Breast epithelium (tissue), 4 donors: ENCODE results near the gene CNTNAP2. TPM values are rescaled to one million over a fixed set of nuclear protein-coding genes. Genes with fewer than 3 reads are reported as not detected.

Experiments
- DNase-seq, 2 donors: peaks; one replicate each; pipeline ENCODE4 v3.0.0-alpha.2; 2019; ENCODE audit warnings: low spot score in 2 of 2
- H3K27ac ChIP-seq, 2 donors: fragments of 200-600 bp; sonication (generic) in 1 of 2; one replicate each; pipeline ENCODE4 v1.5.1; 2016 to 2019; ENCODE audit warnings: mild to moderate bottlenecking in 1 of 2
- H3K27me3 ChIP-seq, 2 donors: fragments of 200-600 bp; sonication (generic) in 1 of 2; one replicate each; pipeline versions ENCODE4 v1.5.1 to v1.6.0; 2017 to 2019; ENCODE audit warnings: control low read depth in 1 of 2, mild to moderate bottlenecking in 1 of 2
- H3K36me3 ChIP-seq: fragments of 200-600 bp; one replicate; pipeline ENCODE4 v1.5.1; 2019
- H3K4me1 ChIP-seq, 2 donors: fragments of 200-600 bp; sonication (generic); one replicate each; pipeline ENCODE4 v1.5.1; 2016 to 2019; ENCODE audit warnings: control low read depth in 1 of 2
- H3K4me3 ChIP-seq, 3 donors: fragments of 200-600 bp; sonication (generic); 1 replicate in 2 of 3; 2 replicates in 1 of 3; pipeline ENCODE4 v1.5.1; 2016 to 2019; ENCODE audit warnings: mild to moderate bottlenecking in 3 of 3, moderate library complexity in 2 of 3
- H3K9me3 ChIP-seq, 2 donors: fragments of 200-600 bp; sonication (generic) in 1 of 2; one replicate each; pipeline ENCODE4 v1.5.1; 2016 to 2019; ENCODE audit warnings: control low read depth in 1 of 2
- CTCF ChIP-seq, 3 donors: fragments of 450-650 bp; IDR thresholded peaks; one replicate each; pipeline ENCODE4 v1.5.1; 2016 to 2017; ENCODE audit warnings: antibody characterized with exemption in 3 of 3, mild to moderate bottlenecking in 3 of 3, moderate library complexity in 3 of 3
- POLR2A ChIP-seq: fragments of 450-650 bp; IDR thresholded peaks from one replicate; pipeline ENCODE4 v1.6.1; 2016; ENCODE audit warnings: antibody characterized with exemption, mild to moderate bottlenecking, moderate library complexity
- POLR2AphosphoS5 ChIP-seq, 3 donors: sonication (generic); formaldehyde crosslinking; IDR thresholded peaks; one replicate each; pipeline ENCODE4 v1.6.1; 2017; ENCODE audit warnings: antibody characterized with exemption in 3 of 3
- intact Hi-C: fragments of 100-400 bp; cut with DNase I; formaldehyde crosslinking; loops from one replicate; pipeline ENCODE4 v1.15.1; 2023; ENCODE audit warnings: low total_unique reads
- total RNA-seq, 3 donors: library from RNA; depleted of rRNA; stranded (reverse); fragments of >200 nt; gene quantifications; one replicate each; pipeline ENCODE4 v1.1.0, GENCODE V29; 2016

The CNTNAP2 gene
- total RNA-seq, 3 donors from 2014 or later: 0.29 to 0.66 TPM; not detected in 1

- Histone ChIP-seq H3K36me3 (no peaks in the 10 kb centered on the region), H3K9me3 (no peaks in the 10 kb centered on the region), H3K27ac (no peak overlapping the region), H3K4me3 (no peak overlapping the region), H3K27me3 (no peaks in the 10 kb centered on the region), H3K4me1 (no peaks in the 10 kb centered on the region)
- no peak for DNase-seq
- intact Hi-C loops: no loop called here
- TF ChIP-seq POLR2AphosphoS5 (IDR thresholded peaks at IDR 0.05): no peak
Measured at GRCh38 chr7:147276783-147277370, 1160.3 kb downstream of the CNTNAP2 start.

- intact Hi-C loops: no loop called here
- no peaks in the 10 kb centered on the region for H3K36me3 ChIP-seq
- no peaks in the 10 kb centered on the region for H3K27me3 ChIP-seq
- no peak overlapping the region for H3K27ac ChIP-seq
- no peak for DNase-seq
- H3K4me1 ChIP-seq: no peaks in the 10 kb centered on the region
- H3K9me3 ChIP-seq: no peaks in the 10 kb centered on the region
- no peak overlapping the region for H3K4me3 ChIP-seq
- TF ChIP-seq POLR2A (no peak), CTCF (IDR thresholded peaks at IDR 0.05) (no peak), POLR2AphosphoS5 (IDR thresholded peaks at IDR 0.05) (no peak)
Measured at GRCh38 chr7:147279514-147279913, 1162.9 kb downstream of the CNTNAP2 start.

GRCh38 chr7:147279964-147280374 lies 1163.4 kb downstream of the CNTNAP2 start:
- Histone ChIP-seq H3K27me3 (no peaks in the 10 kb centered on the region), H3K36me3 (no peaks in the 10 kb centered on the region), H3K27ac (no peak overlapping the region), H3K9me3 (no peaks in the 10 kb centered on the region), H3K4me1 (no peaks in the 10 kb centered on the region), H3K4me3 (no peak overlapping the region)
- no peak for DNase-seq
- TF ChIP-seq POLR2AphosphoS5 (IDR thresholded peaks at IDR 0.05): no peak
- no peak for TF ChIP-seq POLR2A
- TF ChIP-seq CTCF (IDR thresholded peaks at IDR 0.05): no peak
- intact Hi-C loops: no loop called here

GRCh38 chr7:147282204-147282603 lies 1165.6 kb downstream of the CNTNAP2 start:
- no peaks in the 10 kb centered on the region for H3K4me1 ChIP-seq
- no peaks in the 10 kb centered on the region for H3K9me3 ChIP-seq
- H3K4me3 ChIP-seq: no peak overlapping the region
- no peaks in the 10 kb centered on the region for H3K36me3 ChIP-seq
- intact Hi-C loops: no loop called here
- H3K27me3 ChIP-seq: no peaks in the 10 kb centered on the region
- no peak for DNase-seq
- no peak overlapping the region for H3K27ac ChIP-seq
- TF ChIP-seq POLR2A: no peak
- TF ChIP-seq CTCF (IDR thresholded peaks at IDR 0.05): no peak
- TF ChIP-seq POLR2AphosphoS5 (IDR thresholded peaks at IDR 0.05): no peak

- Histone ChIP-seq H3K27me3 (no peaks in the 10 kb centered on the region), H3K36me3 (no peaks in the 10 kb centered on the region), H3K9me3 (no peaks in the 10 kb centered on the region), H3K4me1 (no peaks in the 10 kb centered on the region), H3K4me3 (no peak overlapping the region), H3K27ac (no peak overlapping the region)
- no peak for DNase-seq
- intact Hi-C loops: no loop called here
- TF ChIP-seq POLR2AphosphoS5 (IDR thresholded peaks at IDR 0.05) (no peak), POLR2A (no peak), CTCF (IDR thresholded peaks at IDR 0.05) (no peak)
Measured at GRCh38 chr7:147296201-147296600, 1179.6 kb downstream of the CNTNAP2 start.

- intact Hi-C loops: no loop called here
- H3K9me3 ChIP-seq: no peaks in the 10 kb centered on the region
- TF ChIP-seq POLR2A (no peak), CTCF (IDR thresholded peaks at IDR 0.05) (no peak), POLR2AphosphoS5 (IDR thresholded peaks at IDR 0.05) (no peak)
- no peak overlapping the region for H3K4me3 ChIP-seq
- no peaks in the 10 kb centered on the region for H3K27me3 ChIP-seq
- H3K36me3 ChIP-seq: no peaks in the 10 kb centered on the region
- no peak overlapping the region for H3K27ac ChIP-seq
- H3K4me1 ChIP-seq: no peaks in the 10 kb centered on the region
- DNase-seq: no peak
Measured at GRCh38 chr7:147296986-147297385, 1180.4 kb downstream of the CNTNAP2 start.
